HepG2 (cell line): Measurements from ENCODE around the gene EOMES.

Experiments used
- CTCF ChIP-seq: sonication (generic); formaldehyde crosslinking; IDR thresholded peaks from 2 replicates; pipeline ENCODE4 v1.5.0; 2020; ENCODE audit warnings: mild to moderate bottlenecking, missing genetic modification reagents, moderate library complexity
- EHMT2 ChIP-seq: fragments of 200-600 bp; sonication (generic); IDR thresholded peaks from 2 replicates; pipeline ENCODE4 v1.7.0; 2017; ENCODE audit warnings: antibody characterized with exemption, low read depth, low read length, borderline replicate concordance
- EP300 ChIP-seq, 3 experiments: sonication (generic) in 1 of 3; formaldehyde crosslinking in 1 of 3; IDR thresholded peaks; 2 replicates each; pipeline versions ENCODE4 v1.5.1 to v1.6.1; 2011 to 2020; ENCODE audit warnings: low read depth in 2 of 3, low read length in 2 of 3, borderline replicate concordance in 1 of 3, improper control_type of control experiment in 1 of 3, mild to moderate bottlenecking in 1 of 3, missing genetic modification reagents in 1 of 3, moderate library complexity in 1 of 3
- FOXK2 ChIP-seq: fragments of 450-650 bp; IDR thresholded peaks from 2 replicates; pipeline ENCODE4 v1.6.1; 2016
- HBP1 ChIP-seq: IDR thresholded peaks from 2 replicates; pipeline ENCODE4 v1.6.1; 2016; ENCODE audit warnings: low read depth, control low read depth
- MAZ ChIP-seq, 2 experiments: sonication (generic) in 1 of 2; formaldehyde crosslinking in 1 of 2; IDR thresholded peaks; 2 replicates each; pipeline versions ENCODE4 v1.5.0 to v1.6.1; 2012 to 2020; ENCODE audit warnings: low read depth in 2 of 2, mild to moderate bottlenecking in 2 of 2, borderline replicate concordance in 1 of 2, improper control_type of control experiment in 1 of 2, low read length in 1 of 2, missing genetic modification reagents in 1 of 2, moderate library complexity in 1 of 2
- NR1H2 ChIP-seq: sonication (generic); formaldehyde crosslinking; IDR thresholded peaks from 2 replicates; pipeline ENCODE4 v1.8.1; 2022; ENCODE audit warnings: low read depth, missing genetic modification reagents, borderline replicate concordance
- PAX8 ChIP-seq: sonication (generic); formaldehyde crosslinking; IDR thresholded peaks from 2 replicates; pipeline ENCODE4 v1.8.0; 2022; ENCODE audit warnings: mild to moderate bottlenecking, missing genetic modification reagents, borderline replicate concordance
- SMC3 ChIP-seq: IDR thresholded peaks from 2 replicates; pipeline ENCODE4 v1.6.1; 2011; ENCODE audit warnings: low read length, improper control_type of control experiment
- UBTF ChIP-seq: sonication (generic); formaldehyde crosslinking; IDR thresholded peaks from 2 replicates; pipeline ENCODE4 v1.4.0; 2020; ENCODE audit warnings: mild to moderate bottlenecking, missing genetic modification reagents

- TF ChIP-seq EP300 (IDR thresholded peaks at IDR 0.05; ENCODE audit: low read depth in 2 of 2, low read length in 2 of 2) = no peak
- TF ChIP-seq EP300 (CRISPR knock-in tag; IDR thresholded peaks at IDR 0.05; ENCODE audit: borderline replicate concordance) = no peak
- TF ChIP-seq HBP1 (CRISPR knock-in tag) = no peak
- TF ChIP-seq MAZ (IDR thresholded peaks at IDR 0.05; ENCODE audit: borderline replicate concordance, low read depth, low read length) = no peak
- TF ChIP-seq MAZ (CRISPR knock-in tag; IDR thresholded peaks at IDR 0.05; ENCODE audit: low read depth) = no peak
- TF ChIP-seq EHMT2 = no peak
- TF ChIP-seq FOXK2 = no peak
- no peak for TF ChIP-seq PAX8
- TF ChIP-seq NR1H2 (CRISPR knock-in tag) = no peak
- TF ChIP-seq SMC3 = no peak
- no peak for TF ChIP-seq CTCF (CRISPR knock-in tag)
- TF ChIP-seq UBTF (CRISPR knock-in tag) = no peak
These were observed 4.8 kb downstream of the EOMES start for GRCh38 chr3:27717200-27717852.
